ES-I3 (cell line): ENCODE data around the gene CTNND2.

ENCODE experiments used
- H3K36me3 ChIP-seq: 2 replicates; pipeline ENCODE4 v1.6.1; 2013; ENCODE audit warnings: mild to moderate bottlenecking, low read length, control low read depth, moderate library complexity; ENCODE audit not compliant: insufficient read depth
- H3K4me1 ChIP-seq: 2 replicates; pipeline ENCODE4 v1.6.1; 2013; ENCODE audit warnings: mild to moderate bottlenecking, control low read depth, low read length; ENCODE audit not compliant: insufficient read depth
- H3K9ac ChIP-seq: 2 replicates; pipeline ENCODE4 v1.6.1; 2013; ENCODE audit warnings: low read depth, mild to moderate bottlenecking, low read length, moderate library complexity
- H3K9me3 ChIP-seq: 2 replicates; pipeline ENCODE4 v1.6.1; 2013; ENCODE audit warnings: mild to moderate bottlenecking, low read length, moderate library complexity; ENCODE audit not compliant: control insufficient read depth, insufficient read depth

CTNND2 gene

GRCh38 chr5:11047030-11047429 lies 857.2 kb downstream of the CTNND2 start:
- H3K9ac ChIP-seq: no peak overlapping the region
- H3K36me3 ChIP-seq: no peaks in the 10 kb centered on the region
- no peaks in the 10 kb centered on the region for H3K9me3 ChIP-seq
- H3K4me1 ChIP-seq: 0 out of 2 replicates have a peak, but pooled peaks cover 4% of the 10 kb centered on the region

GRCh38 chr5:11046160-11046559 lies 858.1 kb downstream of the CTNND2 start:
- Histone ChIP-seq H3K36me3 (no peaks in the 10 kb centered on the region), H3K9me3 (no peaks in the 10 kb centered on the region), H3K9ac (no peak overlapping the region), H3K4me1 (0 out of 2 replicates have a peak, but pooled peaks cover 4% of the 10 kb centered on the region)

GRCh38 chr5:11045411-11045810 lies 858.8 kb downstream of the CTNND2 start:
- Histone ChIP-seq H3K9me3 (no peaks in the 10 kb centered on the region), H3K4me1 (0 out of 2 replicates have a peak, but pooled peaks cover 4% of the 10 kb centered on the region), H3K36me3 (no peaks in the 10 kb centered on the region), H3K9ac (no peak overlapping the region)

GRCh38 chr5:11044581-11044980 lies 859.7 kb downstream of the CTNND2 start:
- Histone ChIP-seq H3K36me3 (no peaks in the 10 kb centered on the region), H3K9me3 (no peaks in the 10 kb centered on the region), H3K4me1 (0 out of 2 replicates have a peak, but pooled peaks cover 4% of the 10 kb centered on the region), H3K9ac (no peak overlapping the region)

- no peak overlapping the region for H3K9ac ChIP-seq
- no peaks in the 10 kb centered on the region for H3K9me3 ChIP-seq
- no peaks in the 10 kb centered on the region for H3K36me3 ChIP-seq
- 0 out of 2 replicates have a peak, but pooled peaks cover 4% of the 10 kb centered on the region for H3K4me1 ChIP-seq
These were observed 860.4 kb downstream of the CTNND2 start for GRCh38 chr5:11043881-11044280.

GRCh38 chr5:11040345-11040744 lies 863.9 kb downstream of the CTNND2 start:
- Histone ChIP-seq H3K9ac (no peak overlapping the region), H3K36me3 (no peaks in the 10 kb centered on the region), H3K9me3 (no peaks in the 10 kb centered on the region), H3K4me1 (no peaks in the 10 kb centered on the region)

GRCh38 chr5:11038772-11039171 lies 865.5 kb downstream of the CTNND2 start:
- no peak overlapping the region for H3K9ac ChIP-seq
- H3K4me1 ChIP-seq: no peaks in the 10 kb centered on the region
- H3K36me3 ChIP-seq: no peaks in the 10 kb centered on the region
- no peaks in the 10 kb centered on the region for H3K9me3 ChIP-seq

- no peaks in the 10 kb centered on the region for H3K36me3 ChIP-seq
- H3K4me1 ChIP-seq: no peaks in the 10 kb centered on the region
- H3K9ac ChIP-seq: no peak overlapping the region
- no peaks in the 10 kb centered on the region for H3K9me3 ChIP-seq
These were observed 866.3 kb downstream of the CTNND2 start for GRCh38 chr5:11037941-11038340.

- Histone ChIP-seq H3K4me1 (no peaks in the 10 kb centered on the region), H3K36me3 (no peaks in the 10 kb centered on the region), H3K9me3 (no peaks in the 10 kb centered on the region), H3K9ac (no peak overlapping the region)
These were observed 867.2 kb downstream of the CTNND2 start for GRCh38 chr5:11037080-11037479.

- no peaks in the 10 kb centered on the region for H3K4me1 ChIP-seq
- no peaks in the 10 kb centered on the region for H3K9me3 ChIP-seq
- no peaks in the 10 kb centered on the region for H3K36me3 ChIP-seq
- H3K9ac ChIP-seq: no peak overlapping the region
These were observed 873.6 kb downstream of the CTNND2 start for GRCh38 chr5:11030671-11031070.

- Histone ChIP-seq H3K9me3 (no peaks in the 10 kb centered on the region), H3K9ac (no peak overlapping the region), H3K36me3 (no peaks in the 10 kb centered on the region), H3K4me1 (no peaks in the 10 kb centered on the region)
These were observed 876.6 kb downstream of the CTNND2 start for GRCh38 chr5:11027660-11028059.

GRCh38 chr5:11026543-11026942 lies 877.7 kb downstream of the CTNND2 start:
- no peak overlapping the region for H3K9ac ChIP-seq
- no peaks in the 10 kb centered on the region for H3K4me1 ChIP-seq
- no peaks in the 10 kb centered on the region for H3K9me3 ChIP-seq
- H3K36me3 ChIP-seq: no peaks in the 10 kb centered on the region

- no peak overlapping the region for H3K9ac ChIP-seq
- no peaks in the 10 kb centered on the region for H3K9me3 ChIP-seq
- no peaks in the 10 kb centered on the region for H3K36me3 ChIP-seq
- H3K4me1 ChIP-seq: no peaks in the 10 kb centered on the region
These were observed 880.3 kb downstream of the CTNND2 start for GRCh38 chr5:11023945-11024344.

GRCh38 chr5:11013793-11014192 lies 890.5 kb downstream of the CTNND2 start:
- Histone ChIP-seq H3K36me3 (no peaks in the 10 kb centered on the region), H3K4me1 (no peaks in the 10 kb centered on the region; the same call in 1 of the 2 replicates), H3K9me3 (no peaks in the 10 kb centered on the region), H3K9ac (no peak overlapping the region)

GRCh38 chr5:11012295-11012694 lies 892.0 kb downstream of the CTNND2 start:
- Histone ChIP-seq H3K36me3 (no peaks in the 10 kb centered on the region), H3K9ac (no peak overlapping the region), H3K9me3 (no peaks in the 10 kb centered on the region), H3K4me1 (no peaks in the 10 kb centered on the region; the same call in 1 of the 2 replicates)
